NCI-H460 (cell line): ENCODE measurements around the gene ADRM1. TPM values are rescaled to one million over a fixed set of nuclear protein-coding genes. Genes with fewer than 3 reads are reported as not detected.
A peak's percentile ranks its signal among the peaks of the same experiment; 100 is the strongest.

Experiments used
- DNase-seq: peaks from one replicate; pipeline ENCODE4 v3.0.0-alpha.2; 2016; ENCODE audit warnings: low read depth; ENCODE audit errors: extremely low read depth
- total RNA-seq: library from RNA; depleted of rRNA; stranded (reverse); fragments of >200 nt; shearing (Covaris generic); gene quantifications from 2 replicates; pipeline ENCODE4 v1.2.3, GENCODE V29; 2014

ADRM1 gene
- total RNA-seq, 1 experiment from 2014 or later, result 142 TPM

DNA sequence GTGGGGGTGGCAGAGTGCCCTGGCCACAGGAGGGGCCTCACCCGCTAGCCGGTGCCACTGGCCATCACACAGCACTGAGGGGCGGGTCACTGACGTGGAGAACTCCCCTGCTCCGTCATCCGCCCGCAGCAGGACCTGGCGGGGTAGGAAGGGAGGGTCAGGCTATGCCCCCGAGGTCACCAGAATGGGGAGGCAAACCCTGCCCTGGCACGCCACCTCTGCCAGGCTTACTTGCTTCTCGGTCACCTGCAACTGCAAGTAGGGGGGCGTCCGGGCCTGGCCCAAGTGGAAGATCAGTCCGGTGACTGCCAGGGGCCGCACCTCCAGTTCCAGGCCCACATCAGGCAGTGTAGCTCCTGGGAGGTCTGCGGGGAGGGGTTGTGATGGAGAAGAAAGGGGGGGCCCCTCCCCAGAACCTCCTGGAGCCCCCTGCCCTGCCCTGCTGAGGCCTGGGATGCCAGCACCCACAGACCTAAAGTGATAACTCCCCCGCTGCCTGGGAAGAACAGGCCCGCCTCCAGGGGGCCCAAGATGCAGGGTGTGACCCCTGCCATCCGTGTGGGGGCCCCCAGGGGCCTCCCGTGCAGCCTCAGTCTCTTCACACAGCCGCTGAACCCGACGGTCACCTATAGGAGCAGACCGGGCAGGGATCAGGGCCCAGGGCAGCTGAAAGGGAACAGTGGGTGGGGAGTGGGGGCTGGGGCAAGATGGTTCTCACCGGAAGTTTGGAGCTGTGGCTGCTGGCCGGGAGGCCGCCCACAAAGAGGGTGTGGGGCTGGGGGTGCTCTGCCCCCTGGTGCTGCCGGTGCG is 7.4 kb downstream of the ADRM1 start:
- no peak for DNase-seq

DNA sequence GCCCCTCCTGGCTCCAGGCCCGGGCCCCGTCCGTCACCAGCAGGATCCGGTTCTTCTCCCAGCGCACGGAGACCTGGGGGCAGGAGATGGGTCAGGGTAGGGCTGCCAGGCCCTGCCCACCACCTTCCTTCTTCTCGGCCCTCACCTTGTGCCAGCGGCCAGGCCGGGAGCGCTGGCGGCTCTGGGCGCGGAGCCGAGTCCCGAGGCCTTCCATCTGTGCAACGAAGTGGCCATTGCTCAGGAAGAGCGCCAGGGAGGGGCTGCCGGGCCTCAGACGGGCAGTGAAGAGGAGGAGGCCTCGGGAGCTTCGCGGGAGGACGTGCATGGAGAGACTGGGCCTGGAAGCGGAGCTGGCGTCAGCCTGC is 7.9 kb downstream of the ADRM1 start:
- DNase-seq, result no peak

DNA sequence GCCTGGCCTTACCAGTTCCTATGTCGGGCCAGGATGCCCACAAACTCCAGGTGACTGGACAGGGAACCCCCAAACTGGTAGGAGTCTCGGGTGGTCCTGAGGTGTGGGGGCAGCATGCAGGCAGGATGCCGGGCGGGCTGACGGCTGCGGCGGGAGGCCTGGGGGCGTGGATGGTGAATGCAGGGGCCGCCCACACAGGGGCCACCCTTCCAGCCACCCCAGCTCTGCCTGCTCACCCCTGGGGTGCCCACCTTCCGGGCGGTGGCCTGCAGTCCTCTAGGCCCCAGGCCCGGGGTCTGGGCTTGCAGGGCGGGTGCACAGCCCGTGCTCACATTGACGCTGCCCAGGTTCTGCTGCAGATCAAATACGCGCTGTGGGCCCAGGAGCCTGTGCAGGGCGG is 8.4 kb downstream of the ADRM1 start:
- DNase-seq, result no peak

DNA sequence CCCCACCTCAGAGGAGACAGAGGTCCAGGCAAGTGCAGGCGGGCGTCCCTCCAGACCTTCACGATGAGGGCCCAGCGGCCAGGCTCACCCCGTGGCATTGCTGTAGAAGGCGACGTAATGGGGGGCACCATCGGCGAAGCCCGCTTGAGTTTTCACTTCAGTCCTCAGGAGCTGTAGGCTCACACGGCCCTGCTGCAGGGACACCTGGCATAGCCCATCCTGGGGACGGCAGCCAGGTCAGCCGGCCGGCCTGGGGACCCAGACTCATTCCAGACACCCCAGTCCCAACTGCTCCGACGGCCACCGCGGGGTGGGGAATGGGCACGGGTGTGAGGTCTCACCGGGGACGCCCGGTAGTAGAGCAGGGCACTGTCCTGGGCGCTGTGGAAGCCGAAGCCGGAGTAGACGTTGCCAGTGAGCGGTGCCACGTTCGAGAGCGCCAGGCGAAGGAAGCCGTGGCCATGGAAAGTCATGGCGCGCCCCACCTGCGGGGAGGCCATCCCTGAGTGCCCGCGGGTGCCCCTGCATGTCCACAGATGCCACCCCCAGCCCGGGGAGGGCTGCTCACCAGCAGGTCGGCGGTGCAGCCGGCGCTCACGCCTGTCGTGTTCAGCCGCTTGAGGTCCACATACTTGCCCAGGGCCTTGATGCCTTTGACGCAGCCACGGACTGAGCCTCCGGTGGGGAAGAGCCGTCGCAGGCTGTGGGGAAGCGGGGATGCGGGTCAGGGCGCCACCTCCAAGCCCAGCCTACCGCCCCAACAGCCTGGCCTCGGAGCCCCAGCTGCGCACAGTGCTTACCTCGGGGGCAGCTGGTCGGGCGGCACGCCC is 9.2 kb downstream of the ADRM1 start:
- DNase-seq, result no peak

DNA sequence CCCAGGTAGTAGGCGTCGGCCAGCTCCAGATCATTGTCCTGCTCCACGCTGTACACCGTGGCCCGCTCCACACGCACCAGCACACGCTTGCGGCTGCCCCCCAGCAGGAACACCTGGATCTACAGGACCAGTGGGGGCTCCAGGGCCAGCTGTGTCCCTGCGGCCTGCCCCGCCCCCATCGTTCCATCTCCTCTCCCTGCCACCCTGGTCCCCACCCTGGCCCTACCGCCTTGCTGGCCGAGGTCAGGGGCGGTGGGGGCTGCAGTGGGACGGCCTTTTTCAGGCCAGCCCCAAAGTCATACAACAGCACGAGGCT is 9.8 kb downstream of the ADRM1 start:
- no peak for DNase-seq

DNA sequence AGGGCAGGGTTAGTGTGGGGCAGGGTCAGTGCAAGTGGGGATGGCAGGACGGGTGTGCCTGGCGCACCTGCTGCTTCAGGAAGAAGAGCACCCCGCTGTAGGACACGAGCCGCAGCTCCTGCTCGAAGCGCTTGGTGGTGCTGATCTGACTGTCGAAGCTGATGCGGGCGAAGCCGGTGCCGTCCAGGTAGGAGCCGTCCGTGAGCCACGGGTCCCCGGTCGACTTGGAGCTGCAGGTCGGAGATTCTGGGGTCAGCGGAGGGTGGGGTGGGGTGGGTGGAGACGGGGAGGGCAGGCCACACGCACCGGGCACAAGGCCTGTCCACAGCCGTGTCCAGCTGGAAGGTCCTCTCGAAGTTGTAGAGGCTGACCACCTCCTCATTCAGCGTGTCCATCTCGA is 10.2 kb downstream of the ADRM1 start:
- DNase-seq, result no peak

DNA sequence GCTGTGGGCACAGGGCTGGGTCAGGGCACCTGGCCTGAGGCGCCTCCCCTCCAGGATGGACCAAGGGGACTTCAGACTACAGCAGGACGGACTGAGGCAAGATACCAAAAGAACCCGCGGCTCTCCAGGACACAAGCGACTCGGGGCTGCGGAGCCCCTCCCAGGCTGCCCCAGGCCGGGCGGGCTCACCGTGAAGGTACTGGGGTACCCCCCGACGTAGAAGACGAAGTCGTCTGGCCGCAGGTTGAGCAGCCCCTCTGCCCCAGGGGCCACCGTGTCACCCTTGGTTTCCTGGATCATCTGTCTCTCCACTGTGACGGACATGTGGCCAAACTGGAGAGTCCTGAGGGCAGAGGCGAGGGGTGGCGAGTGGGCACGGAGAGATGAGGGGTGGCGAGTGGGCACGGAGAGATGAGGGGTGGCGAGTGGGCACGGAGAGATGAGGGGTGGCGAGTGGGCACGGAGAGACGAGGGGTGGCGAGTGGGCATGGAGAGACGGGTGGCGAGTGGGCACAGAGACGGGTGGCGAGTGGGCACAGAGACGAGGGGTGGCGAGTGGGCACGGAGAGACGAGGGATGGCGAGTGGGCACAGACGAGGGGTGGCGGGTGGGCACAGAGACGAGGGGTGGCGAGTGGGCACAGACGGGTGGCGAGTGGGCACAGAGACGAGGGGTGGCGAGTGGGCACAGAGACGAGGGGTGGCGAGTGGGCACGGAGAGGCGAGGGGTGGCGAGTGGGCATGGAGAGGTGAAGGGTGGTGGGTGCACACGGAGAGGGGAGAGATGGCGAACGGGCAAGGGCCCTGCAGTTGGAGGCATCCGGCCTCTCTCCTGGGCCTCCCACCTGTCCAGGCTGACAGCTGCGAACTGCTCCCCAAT is 10.9 kb downstream of the ADRM1 start:
- DNase-seq, result no peak

DNA sequence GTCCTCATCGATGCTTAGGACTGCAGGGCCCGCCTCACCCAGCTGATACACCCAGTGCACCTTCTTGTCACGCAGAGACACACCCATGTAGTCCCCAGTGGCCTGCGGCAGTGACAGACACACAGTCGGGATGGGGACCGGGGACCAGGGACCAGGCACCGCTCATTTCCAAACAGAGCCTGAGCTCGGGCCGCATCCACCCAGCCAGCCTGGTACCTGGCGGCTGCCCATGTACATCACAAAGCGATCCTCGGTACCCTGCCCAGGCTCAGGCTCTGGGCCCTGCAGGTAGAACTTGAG is 11.5 kb downstream of the ADRM1 start:
- no peak for DNase-seq

DNA sequence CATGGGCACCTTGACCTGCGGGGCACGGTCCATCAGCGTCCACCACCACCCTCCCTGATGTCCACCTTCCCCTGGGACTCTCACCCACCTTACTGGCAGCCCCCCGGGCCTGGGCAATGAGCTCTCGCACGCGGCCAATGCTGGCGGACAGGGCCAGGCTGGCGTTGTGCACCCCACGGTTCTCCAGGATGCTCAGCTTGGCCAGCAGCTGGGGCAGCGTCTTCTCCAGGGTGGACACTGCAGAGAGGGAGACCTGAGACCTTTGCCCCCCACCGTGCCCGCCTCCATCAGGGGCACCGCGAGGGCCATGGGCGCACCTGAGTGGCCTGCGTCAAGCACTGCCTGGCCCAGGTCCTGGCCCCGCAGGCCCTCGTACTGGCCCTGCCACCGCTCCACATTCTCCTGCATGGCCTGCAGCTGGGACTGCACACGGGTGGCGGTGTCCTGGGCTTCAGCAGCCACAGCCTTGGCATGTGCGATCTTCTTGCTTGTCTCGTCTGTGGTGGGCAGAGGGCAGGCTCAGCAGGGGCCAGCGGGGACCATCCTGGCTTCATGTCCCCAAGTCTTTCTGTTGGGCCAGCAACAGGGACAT is 12.0 kb downstream of the ADRM1 start:
- no peak for DNase-seq

DNA sequence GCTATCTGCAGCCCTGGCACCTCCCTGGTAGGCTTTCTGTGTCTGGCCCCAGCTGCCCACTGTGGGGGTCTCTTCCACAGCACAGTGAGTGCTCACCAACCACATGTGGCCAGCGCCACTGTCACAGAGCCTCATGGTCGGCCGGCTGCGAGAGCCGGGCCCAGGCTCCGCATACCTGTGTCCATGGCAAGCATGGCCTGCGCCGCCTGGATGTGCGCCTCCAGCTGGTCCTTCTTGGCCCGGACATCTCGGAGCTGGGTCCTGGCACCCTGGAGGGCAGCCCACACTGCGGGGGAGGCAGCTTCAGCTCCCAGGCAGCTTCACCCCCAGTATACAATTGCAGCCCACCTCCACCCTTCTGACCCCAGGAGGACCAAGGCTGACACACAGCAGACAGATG is 13.0 kb downstream of the ADRM1 start:
- no peak for DNase-seq

DNA sequence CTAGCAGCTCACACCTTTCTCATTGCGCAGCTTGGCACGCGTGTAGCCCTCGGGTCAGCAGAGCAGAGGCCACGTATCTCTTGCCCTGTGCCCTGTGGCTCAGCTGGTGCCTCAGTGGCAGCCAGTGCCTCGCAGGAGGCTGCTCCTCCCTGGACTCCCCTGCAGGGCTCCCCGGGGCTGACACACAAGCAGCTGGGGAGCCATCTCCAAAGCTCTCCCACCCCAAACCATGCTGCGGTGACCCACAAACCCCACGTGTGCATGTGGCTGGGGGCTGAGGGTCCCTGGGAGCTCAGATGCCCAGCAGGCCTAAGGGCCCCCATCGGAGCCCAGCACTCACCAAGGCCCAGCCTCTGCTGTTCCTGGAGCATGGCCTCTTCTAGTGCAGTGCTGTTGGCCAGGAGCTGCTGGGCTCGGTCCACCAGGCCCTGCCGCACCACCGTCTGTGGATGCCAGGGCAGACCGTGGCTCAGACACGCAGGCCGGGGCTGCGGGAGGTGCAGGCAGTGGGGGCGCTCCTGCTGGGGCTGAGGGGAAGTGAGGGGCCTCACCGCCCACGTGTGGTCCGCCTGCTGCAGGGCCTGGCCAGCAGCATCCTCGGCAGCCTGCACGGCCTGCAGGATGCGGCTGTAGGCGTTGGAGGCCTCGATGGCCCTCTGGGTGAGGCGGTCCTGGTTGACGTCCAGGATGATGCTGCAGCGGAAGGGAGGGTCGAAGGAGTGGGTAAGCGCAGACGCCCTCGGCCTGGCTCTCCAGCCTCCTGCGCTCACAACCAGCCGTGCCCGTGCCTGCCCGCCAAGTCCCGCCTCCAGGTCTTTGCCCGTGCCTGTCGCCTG is 13.8 kb downstream of the ADRM1 start:
- DNase-seq, result no peak

DNA sequence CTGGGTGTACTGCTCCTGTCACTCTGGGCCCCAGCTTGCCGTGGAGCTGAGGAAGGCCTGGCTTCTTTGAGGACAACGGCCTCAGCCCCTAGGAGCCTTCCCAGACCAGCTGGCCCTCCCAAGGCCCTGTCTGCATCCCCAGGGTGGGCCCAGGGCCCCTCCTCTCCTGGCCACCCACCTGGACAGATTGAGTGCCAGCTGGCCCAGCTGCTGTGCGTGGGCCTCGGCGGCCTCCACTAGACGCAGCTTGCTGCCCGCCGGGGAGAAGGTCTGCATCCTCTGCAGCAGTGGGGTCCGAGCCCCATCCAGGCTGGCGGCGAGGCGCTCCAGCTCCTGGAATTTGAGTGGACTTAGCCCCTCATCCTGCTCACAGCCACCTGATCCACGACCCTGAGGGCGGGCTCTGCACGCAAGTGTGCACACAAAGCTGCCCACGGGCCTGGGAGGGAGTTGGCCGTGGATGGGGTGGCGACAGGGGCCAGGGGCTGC is 14.4 kb downstream of the ADRM1 start:
- DNase-seq, result no peak

DNA sequence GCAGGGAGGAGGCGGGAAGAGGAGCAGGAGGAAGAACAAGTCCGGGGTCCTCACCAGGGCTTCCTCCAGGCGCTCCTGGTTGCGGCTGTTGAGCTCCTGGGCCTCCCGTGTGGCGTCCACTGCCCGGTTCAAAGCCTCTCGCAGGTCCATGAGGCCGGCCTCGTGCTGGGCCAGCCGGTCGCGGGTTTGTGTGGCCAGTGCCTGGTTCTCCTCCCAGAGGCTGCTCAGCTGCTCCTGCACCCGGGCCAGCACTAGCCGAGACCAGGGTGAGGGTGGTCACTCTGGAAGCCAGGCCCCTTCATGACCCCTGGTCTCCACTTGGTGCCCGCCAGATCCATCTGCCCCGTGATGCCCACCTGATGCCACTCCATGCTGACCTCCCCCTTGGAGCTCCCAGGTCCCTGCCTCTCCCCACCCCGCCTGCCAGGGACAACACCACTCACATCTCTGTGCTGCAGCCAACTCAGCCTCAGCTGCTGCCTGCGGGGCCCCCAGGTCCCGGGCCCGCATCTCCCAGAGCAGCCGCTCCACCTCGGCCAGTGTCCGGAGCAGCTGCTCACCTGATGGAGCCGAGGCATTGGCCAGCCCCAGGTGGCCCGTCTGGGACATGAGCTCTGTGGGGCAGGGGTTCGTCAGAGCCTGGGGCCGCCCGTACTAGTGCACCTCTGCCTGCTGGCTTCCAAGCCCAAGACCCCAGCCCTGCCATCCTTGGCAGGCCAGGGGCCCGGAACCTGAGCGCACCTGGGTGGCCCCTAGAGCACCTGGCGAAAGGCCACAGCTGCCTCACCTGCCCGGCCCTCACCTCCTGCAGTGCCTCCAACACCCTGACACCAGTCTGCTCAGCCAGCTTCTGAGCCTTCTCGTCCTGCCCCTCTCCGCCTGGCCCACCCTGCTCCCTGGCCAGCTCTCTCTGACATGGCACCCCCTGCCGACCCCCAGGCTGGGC is 15.9 kb downstream of the ADRM1 start:
- DNase-seq, result no peak

DNA sequence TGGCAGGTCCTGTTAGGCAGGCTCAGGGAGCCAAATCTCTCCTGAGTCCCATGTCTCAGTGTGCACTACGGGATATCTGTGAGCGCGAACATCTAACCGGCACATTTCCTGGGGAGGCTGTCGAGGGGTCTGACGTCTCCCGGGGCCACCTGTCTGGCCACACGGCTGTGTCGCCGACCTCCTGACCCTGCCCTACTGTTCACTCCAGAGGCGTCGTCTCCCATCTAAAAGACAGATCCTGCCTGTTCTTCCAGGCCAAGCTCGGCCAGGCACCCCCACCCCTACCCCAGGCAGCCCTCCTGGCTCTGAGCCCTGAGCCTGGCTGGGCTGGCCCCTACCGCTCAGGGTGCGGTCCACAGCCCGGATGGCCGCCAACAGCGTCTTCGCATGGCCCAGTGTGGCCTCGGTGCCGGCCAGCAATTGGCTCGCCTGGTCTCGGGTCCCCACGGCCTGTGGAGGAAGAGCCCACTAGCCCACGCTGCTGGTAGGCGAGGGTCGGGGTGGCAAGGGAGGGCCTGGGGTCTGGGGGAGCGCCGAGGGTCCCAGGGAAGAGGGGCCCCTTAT is 16.6 kb downstream of the ADRM1 start:
- no peak for DNase-seq

DNA sequence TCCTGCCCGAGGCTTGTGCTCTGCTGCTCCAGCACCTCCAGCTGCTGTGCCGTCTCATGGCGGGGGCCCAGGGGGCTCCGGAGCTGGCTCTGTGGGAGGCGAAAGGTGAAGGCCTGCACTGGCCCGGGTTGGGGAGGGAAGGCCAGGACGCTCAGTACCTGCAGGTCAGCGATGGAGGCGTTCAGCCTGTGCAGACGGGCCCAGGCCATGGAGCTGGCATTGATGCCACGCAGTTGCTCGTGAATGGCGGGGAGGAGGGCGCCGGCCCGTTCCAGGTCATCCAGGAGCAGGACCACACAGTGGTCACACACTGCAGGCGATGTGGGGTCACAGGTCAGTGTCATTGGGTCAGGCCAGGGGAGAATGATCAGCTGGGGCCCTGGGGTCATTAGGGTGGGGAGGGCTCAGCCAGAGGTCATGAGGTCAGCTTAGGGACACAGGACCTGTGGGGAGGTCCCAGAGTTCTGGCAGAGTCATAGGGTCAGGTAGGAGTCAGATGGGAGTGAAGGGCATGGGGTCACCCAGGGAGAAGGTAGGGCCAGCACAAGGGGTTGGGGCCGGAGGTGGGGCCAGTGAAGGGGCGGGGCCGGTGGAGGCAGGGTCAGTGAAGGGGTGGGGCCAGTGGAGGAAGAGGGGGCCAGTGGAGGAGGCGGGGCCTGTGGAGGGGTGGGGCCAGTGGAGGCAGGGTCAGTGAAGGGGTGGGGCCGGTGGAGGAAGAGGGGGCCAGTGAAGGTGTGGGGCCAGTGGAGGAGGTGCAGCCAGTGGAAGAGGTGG is 18.0 kb downstream of the ADRM1 start:
- DNase-seq, result peak; percentile 47

DNA sequence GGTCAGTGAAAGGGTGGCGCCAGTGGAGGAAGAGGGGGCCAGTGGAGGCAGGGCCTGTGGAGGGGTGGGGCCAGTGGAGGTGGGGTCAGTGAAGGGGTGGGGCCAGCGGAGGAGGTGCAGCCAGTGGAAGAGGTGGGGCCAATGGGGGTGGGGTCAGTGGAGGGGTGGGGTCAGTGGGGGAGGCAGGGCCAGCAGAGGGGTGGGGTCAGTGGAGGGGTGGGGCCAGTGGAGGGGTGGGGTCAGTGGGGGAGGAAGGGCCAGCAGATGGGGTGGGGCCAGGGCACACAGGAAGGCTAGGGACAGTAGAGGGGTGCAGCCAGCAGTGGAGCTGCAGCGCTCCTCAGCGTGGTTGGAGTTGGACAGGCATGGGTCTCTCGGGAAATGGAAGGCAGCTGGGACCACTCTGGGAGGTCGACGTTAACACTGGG is 18.7 kb downstream of the ADRM1 start:
- peak; percentile 78 for DNase-seq

DNA sequence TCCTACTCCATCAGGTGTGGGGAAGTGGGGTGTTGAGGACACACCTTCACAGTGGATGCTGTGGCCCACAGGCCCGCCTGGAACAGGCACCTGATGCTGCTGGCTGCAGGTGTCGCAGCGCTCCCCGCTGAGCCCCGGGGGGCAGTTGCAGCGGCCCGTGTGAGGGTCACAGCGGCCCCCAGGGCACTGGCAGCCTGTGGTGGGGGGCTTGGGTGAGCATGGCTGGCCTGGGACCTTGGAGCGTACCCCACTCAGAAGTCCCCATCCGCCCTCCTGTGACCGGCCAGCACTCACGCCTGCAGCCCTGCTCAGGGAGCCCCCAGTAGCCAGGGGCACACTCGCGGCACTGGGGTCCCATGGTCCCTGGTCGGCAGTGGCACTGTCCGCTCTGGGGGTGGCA is 19.2 kb downstream of the ADRM1 start:
- no peak for DNase-seq
